Type B pancreatic cell (in vitro differentiated cells): ENCODE data around the gene EML1. TPM values are rescaled to one million over a fixed set of nuclear protein-coding genes. Genes with fewer than 3 reads are reported as not detected.
A peak's percentile ranks its signal among the peaks of the same experiment; 100 is the strongest.

Experiments
- DNase-seq: peaks from one replicate; pipeline ENCODE4 v3.0.0; 2021; ENCODE audit warnings: mixed read lengths; ENCODE audit not compliant: unreplicated experiment; ENCODE audit errors: extremely low spot score
- H3K27ac Mint-ChIP-seq: 2 replicates; pipeline ENCODE4 v1.8.0; 2021; ENCODE audit warnings: mild to moderate bottlenecking, mixed read lengths
- H3K27me3 Mint-ChIP-seq: 2 replicates; pipeline ENCODE4 v1.8.0; 2021; ENCODE audit warnings: mixed read lengths
- H3K36me3 Mint-ChIP-seq: 2 replicates; pipeline ENCODE4 v1.8.0; 2021; ENCODE audit warnings: mixed read lengths
- H3K4me1 Mint-ChIP-seq: one replicate; pipeline ENCODE4 v1.8.0; 2021; ENCODE audit warnings: mixed read lengths; ENCODE audit not compliant: unreplicated experiment
- H3K4me3 Mint-ChIP-seq: 2 replicates; pipeline ENCODE4 v1.8.0; 2021; ENCODE audit warnings: mild to moderate bottlenecking, mixed read lengths
- H3K9me3 Mint-ChIP-seq: 2 replicates; pipeline ENCODE4 v1.8.0; 2021; ENCODE audit warnings: mixed read lengths
- total RNA-seq: library from RNA; stranded (reverse); gene quantifications from 2 replicates; pipeline ENCODE4 v1.2.1, GENCODE V29; 2021; ENCODE audit warnings: low replicate concordance
- TF ChIP-seq, protein P1 (sequence below): fragments of 200-600 bp; sonication (generic); conservative IDR thresholded peaks from 2 replicates; pipeline ENCODE4 v1.5.0; 2021; ENCODE audit warnings: antibody characterized with exemption, mild to moderate bottlenecking

Gene EML1
- total RNA-seq, 1 donor from 2014 or later, result 45.7 TPM

DNA sequence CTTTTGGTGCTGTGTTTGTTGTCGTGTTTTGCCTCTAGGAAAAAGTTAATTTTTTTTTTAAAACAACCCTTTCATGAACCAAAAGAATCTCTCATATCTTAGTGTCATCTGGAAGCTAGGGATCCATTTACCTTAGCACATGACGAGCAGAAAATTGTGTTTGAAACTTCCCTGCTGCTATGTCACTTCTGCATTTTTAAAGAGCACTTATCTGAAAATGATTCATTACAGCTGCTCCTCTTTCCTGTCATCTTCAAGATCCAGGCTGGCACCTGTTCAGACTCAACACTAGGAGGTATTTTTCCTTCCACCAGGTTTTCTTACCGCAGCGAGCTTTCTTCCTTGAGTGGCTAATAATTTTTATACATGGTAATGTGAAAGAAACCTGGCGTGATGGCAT, 67.0 kb downstream of the EML1 start:
- TF ChIP-seq, protein P1, sequence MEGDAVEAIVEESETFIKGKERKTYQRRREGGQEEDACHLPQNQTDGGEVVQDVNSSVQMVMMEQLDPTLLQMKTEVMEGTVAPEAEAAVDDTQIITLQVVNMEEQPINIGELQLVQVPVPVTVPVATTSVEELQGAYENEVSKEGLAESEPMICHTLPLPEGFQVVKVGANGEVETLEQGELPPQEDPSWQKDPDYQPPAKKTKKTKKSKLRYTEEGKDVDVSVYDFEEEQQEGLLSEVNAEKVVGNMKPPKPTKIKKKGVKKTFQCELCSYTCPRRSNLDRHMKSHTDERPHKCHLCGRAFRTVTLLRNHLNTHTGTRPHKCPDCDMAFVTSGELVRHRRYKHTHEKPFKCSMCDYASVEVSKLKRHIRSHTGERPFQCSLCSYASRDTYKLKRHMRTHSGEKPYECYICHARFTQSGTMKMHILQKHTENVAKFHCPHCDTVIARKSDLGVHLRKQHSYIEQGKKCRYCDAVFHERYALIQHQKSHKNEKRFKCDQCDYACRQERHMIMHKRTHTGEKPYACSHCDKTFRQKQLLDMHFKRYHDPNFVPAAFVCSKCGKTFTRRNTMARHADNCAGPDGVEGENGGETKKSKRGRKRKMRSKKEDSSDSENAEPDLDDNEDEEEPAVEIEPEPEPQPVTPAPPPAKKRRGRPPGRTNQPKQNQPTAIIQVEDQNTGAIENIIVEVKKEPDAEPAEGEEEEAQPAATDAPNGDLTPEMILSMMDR, result no peak
- H3K27me3 Mint-ChIP-seq, result no peaks in the 10 kb centered on the region
- no peak for DNase-seq
- peaks cover 12% of the 10 kb centered on the region for H3K4me1 Mint-ChIP-seq
- H3K4me3 Mint-ChIP-seq, result peak overlapping the region; percentile 17
- H3K36me3 Mint-ChIP-seq, result peaks cover 14% of the 10 kb centered on the region
- peak overlapping the region; percentile 79 for H3K27ac Mint-ChIP-seq
- H3K9me3 Mint-ChIP-seq, result no peaks in the 10 kb centered on the region

DNA sequence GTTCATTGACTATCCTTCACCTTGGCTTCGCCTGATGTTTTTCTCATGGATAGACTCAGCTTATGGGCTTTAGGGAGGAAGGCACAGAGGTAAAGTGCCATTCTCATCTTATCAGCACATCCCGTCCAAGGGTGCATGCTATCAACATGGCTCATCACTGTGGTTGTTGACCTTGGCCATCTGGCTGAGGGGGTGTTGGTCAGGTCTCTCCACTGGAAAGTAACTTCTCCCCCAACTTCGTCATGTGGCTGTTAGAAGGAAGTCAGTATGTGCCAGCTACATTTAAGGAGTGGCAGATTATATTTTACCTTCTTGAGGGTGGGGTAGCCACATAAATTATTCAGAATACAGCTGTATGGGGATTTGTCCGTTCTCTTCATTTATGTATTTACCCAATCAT, 68.9 kb downstream of the EML1 start:
- no peaks in the 10 kb centered on the region for H3K27me3 Mint-ChIP-seq
- TF ChIP-seq, protein P1, result no peak
- no peak overlapping the region for H3K4me3 Mint-ChIP-seq
- no peak for DNase-seq
- H3K36me3 Mint-ChIP-seq, result peaks cover 23% of the 10 kb centered on the region
- H3K4me1 Mint-ChIP-seq, result peaks cover 10% of the 10 kb centered on the region
- no peaks in the 10 kb centered on the region for H3K9me3 Mint-ChIP-seq
- H3K27ac Mint-ChIP-seq, result no peak overlapping the region

DNA sequence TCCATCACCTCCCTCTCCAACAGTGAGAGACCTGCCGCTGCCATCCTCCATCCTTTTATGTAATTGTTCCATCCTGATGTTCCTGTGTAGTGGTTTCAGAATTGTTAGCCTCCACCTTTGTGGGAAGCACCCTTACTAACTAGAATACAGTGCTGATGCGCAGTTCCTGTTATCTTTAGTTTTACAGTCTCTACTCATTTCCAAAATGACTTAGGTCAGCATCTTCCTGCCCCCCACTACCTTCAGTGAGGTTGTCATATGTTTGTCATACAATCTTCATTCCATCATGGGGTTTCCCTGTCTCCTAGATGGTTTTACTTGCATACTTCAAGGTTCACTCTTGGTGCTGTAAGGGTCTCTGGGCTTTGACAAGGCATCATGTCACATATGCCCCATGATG, 69.8 kb downstream of the EML1 start:
- TF ChIP-seq, protein P1, result no peak
- Mint-ChIP-seq H3K9me3 (no peaks in the 10 kb centered on the region), H3K4me3 (no peak overlapping the region), H3K27me3 (no peaks in the 10 kb centered on the region), H3K4me1 (peaks cover 10% of the 10 kb centered on the region), H3K27ac (no peak overlapping the region), H3K36me3 (peaks cover 33% of the 10 kb centered on the region)
- DNase-seq, result no peak

DNA sequence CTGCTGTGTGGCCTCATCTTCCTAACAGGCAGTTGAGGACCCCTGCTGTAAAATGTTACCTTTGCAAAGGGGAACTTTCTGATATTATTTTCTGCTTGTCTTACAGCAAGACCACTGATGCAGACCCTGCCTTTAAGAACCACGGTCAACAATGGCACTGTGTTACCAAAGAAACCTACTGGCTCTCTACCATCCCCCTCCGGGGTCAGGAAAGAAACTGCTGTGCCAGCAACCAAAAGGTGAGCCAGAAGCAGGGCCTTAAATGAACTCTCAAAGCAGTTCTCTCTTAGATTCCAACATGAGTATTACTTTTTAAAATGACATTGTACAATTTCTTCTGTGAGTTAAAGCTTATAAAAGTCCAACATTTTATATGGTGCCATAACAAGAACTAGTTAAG, 72.2 kb downstream of the EML1 start:
- DNase-seq, result no peak

DNA sequence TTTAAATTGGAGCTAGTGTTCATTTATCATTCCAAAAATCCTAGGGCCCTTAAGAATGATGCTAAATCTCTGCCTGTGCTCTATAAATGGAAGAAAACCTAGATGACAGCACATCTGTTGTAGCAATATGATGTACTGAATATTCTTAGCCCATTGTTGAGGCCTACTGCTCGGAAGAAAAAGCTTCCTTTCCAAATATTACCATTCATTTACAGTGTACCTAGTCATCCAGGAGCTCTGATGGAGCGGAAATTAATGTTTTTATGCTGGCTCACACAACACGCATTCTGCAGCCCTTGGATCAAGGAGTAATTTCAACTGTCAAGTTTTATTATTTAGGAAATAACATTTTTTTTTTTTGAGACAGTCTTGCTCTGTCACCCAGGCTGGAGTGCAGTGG, 77.4 kb downstream of the EML1 start:
- H3K27me3 Mint-ChIP-seq, result no peaks in the 10 kb centered on the region
- TF ChIP-seq, protein P1, result no peak
- peaks cover 39% of the 10 kb centered on the region for H3K36me3 Mint-ChIP-seq
- H3K9me3 Mint-ChIP-seq, result no peaks in the 10 kb centered on the region
- H3K4me1 Mint-ChIP-seq, result peaks cover 39% of the 10 kb centered on the region
- no peak overlapping the region for H3K4me3 Mint-ChIP-seq
- H3K27ac Mint-ChIP-seq, result no peak overlapping the region
- no peak for DNase-seq

More for the DNA sequence above, 72.2 kb downstream of the EML1 start:
- peaks cover 48% of the 10 kb centered on the region for H3K36me3 Mint-ChIP-seq
- TF ChIP-seq, protein P1, result no peak
- no peak overlapping the region for H3K4me3 Mint-ChIP-seq
- H3K27ac Mint-ChIP-seq, result no peak overlapping the region
- no peaks in the 10 kb centered on the region for H3K27me3 Mint-ChIP-seq
- H3K4me1 Mint-ChIP-seq, result peaks cover 1% of the 10 kb centered on the region
- no peaks in the 10 kb centered on the region for H3K9me3 Mint-ChIP-seq

DNA sequence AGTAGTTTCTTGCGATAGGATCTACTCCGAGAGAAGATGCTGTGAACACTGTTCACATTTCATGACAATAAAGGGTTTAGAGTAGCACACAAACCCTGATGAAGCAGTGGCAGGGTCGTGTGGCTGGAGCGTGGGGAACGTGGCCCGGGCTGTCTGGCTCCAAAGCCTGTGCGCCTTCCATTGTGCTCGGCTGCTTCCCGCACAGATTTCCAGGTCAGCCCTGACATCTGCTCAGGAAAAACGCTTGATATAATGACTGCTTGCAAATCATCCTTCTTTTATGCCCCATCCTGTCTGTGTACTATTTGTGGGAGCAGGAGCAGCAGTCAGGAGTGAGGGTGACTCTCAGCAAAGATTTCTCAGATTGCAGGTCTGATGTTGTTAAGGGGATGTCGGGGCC, 78.6 kb downstream of the EML1 start:
- Mint-ChIP-seq H3K27ac (no peak overlapping the region), H3K4me1 (peaks cover 44% of the 10 kb centered on the region), H3K27me3 (no peaks in the 10 kb centered on the region), H3K4me3 (no peak overlapping the region), H3K36me3 (peaks cover 35% of the 10 kb centered on the region), H3K9me3 (no peaks in the 10 kb centered on the region)
- TF ChIP-seq, protein P1, result no peak
- DNase-seq, result no peak
